ENCODE measurements around the gene CD38. TPM values are rescaled to one million over a fixed set of nuclear protein-coding genes. Genes with fewer than 3 reads are reported as not detected.
A peak's percentile ranks its signal among the peaks of the same experiment; 100 is the strongest.

CD38 gene
- total RNA-seq, 1 donor from 2014 or later: not detected

GRCh38 chr4:15874671-15875070 is 96.5 kb downstream of the CD38 start:
- H3K36me3 ChIP-seq (ENCODE audit: control insufficient read depth, insufficient read depth, low read length): no peaks in the 10 kb centered on the region
- H3K27me3 ChIP-seq (ENCODE audit: control insufficient read depth, insufficient read depth, low read length): no peaks in the 10 kb centered on the region
- H3K4me3 ChIP-seq (ENCODE audit: low read depth, low read length): no peak overlapping the region
- DNase-seq (ENCODE audit: low read depth): no peak
- no peak for TF ChIP-seq CTCF (IDR thresholded peaks at IDR 0.05; ENCODE audit: insufficient read depth, low read length, severe bottlenecking)
- peak; percentile 18 for FAIRE-seq

GRCh38 chr4:15875663-15876460 is 97.7 kb downstream of the CD38 start:
- DNase-seq (ENCODE audit: low read depth) (peak; percentile 84), FAIRE-seq (peak; percentile 91)
- no peaks in the 10 kb centered on the region for H3K27me3 ChIP-seq (ENCODE audit: control insufficient read depth, insufficient read depth, low read length)
- no peaks in the 10 kb centered on the region for H3K36me3 ChIP-seq (ENCODE audit: control insufficient read depth, insufficient read depth, low read length)
- no peak overlapping the region for H3K4me3 ChIP-seq (ENCODE audit: low read depth, low read length)
- TF ChIP-seq CTCF (IDR thresholded peaks at IDR 0.05; ENCODE audit: insufficient read depth, low read length, severe bottlenecking): no peak

GRCh38 chr4:15878011-15878410 is 99.9 kb downstream of the CD38 start:
- H3K4me3 ChIP-seq (ENCODE audit: low read depth, low read length): no peak overlapping the region
- DNase-seq (ENCODE audit: low read depth): no peak
- H3K36me3 ChIP-seq (ENCODE audit: control insufficient read depth, insufficient read depth, low read length): no peaks in the 10 kb centered on the region
- H3K27me3 ChIP-seq (ENCODE audit: control insufficient read depth, insufficient read depth, low read length): no peaks in the 10 kb centered on the region
- TF ChIP-seq CTCF (IDR thresholded peaks at IDR 0.05; ENCODE audit: insufficient read depth, low read length, severe bottlenecking): no peak
- FAIRE-seq: no peak

GRCh38 chr4:15881820-15882219 is 103.7 kb downstream of the CD38 start:
- H3K27me3 ChIP-seq (ENCODE audit: control insufficient read depth, insufficient read depth, low read length): no peaks in the 10 kb centered on the region
- H3K4me3 ChIP-seq (ENCODE audit: low read depth, low read length): no peak overlapping the region
- no peak for TF ChIP-seq CTCF (IDR thresholded peaks at IDR 0.05; ENCODE audit: insufficient read depth, low read length, severe bottlenecking)
- H3K36me3 ChIP-seq (ENCODE audit: control insufficient read depth, insufficient read depth, low read length): no peaks in the 10 kb centered on the region
- FAIRE-seq (no peak), DNase-seq (ENCODE audit: low read depth) (no peak)

GRCh38 chr4:15882675-15883086 is 104.6 kb downstream of the CD38 start:
- DNase-seq (ENCODE audit: low read depth) (peak; percentile 86), FAIRE-seq (peak; percentile 98)
- Histone ChIP-seq H3K36me3 (ENCODE audit: control insufficient read depth, insufficient read depth, low read length) (no peaks in the 10 kb centered on the region), H3K27me3 (ENCODE audit: control insufficient read depth, insufficient read depth, low read length) (no peaks in the 10 kb centered on the region), H3K4me3 (ENCODE audit: low read depth, low read length) (no peak overlapping the region)
- TF ChIP-seq CTCF (IDR thresholded peaks at IDR 0.05; ENCODE audit: insufficient read depth, low read length, severe bottlenecking): peak; percentile 89
